ENCODE results near the gene PCDHGA6. TPM values are rescaled to one million over a fixed set of nuclear protein-coding genes. Genes with fewer than 3 reads are reported as not detected.
"Not testable (repeated sequence)": the region's sequence is repeated elsewhere in the genome, so short reads cannot be mapped to it uniquely, and the experiment has no call there.

The PCDHGA6 gene
- polyA plus RNA-seq, 3 donors: 0.45 to 1.3 (median 0.83) TPM

- H3K27ac ChIP-seq (ENCODE audit: low read depth, low read length): not testable (repeated sequence)
- 6 to 13% (median 11%) methylated on average over 17 to 21 of the region's 40 CpGs for WGBS, 3 donors
Observed at GRCh38 chr5:141387557-141388311, 14.0 kb downstream of the PCDHGA6 start, which contains the start of gene PCDHGB4. Gene PCDHGB4 (plus strand): TSS chr5:141387698. CDS start chr5:141387885, 187 bp downstream.

GRCh38 chr5:141388661-141389060, 15.0 kb downstream of the PCDHGA6 start:
- 41 to 48% (median 44%) methylated on average over 10 of the region's 10 CpGs for WGBS, 3 donors

DNA sequence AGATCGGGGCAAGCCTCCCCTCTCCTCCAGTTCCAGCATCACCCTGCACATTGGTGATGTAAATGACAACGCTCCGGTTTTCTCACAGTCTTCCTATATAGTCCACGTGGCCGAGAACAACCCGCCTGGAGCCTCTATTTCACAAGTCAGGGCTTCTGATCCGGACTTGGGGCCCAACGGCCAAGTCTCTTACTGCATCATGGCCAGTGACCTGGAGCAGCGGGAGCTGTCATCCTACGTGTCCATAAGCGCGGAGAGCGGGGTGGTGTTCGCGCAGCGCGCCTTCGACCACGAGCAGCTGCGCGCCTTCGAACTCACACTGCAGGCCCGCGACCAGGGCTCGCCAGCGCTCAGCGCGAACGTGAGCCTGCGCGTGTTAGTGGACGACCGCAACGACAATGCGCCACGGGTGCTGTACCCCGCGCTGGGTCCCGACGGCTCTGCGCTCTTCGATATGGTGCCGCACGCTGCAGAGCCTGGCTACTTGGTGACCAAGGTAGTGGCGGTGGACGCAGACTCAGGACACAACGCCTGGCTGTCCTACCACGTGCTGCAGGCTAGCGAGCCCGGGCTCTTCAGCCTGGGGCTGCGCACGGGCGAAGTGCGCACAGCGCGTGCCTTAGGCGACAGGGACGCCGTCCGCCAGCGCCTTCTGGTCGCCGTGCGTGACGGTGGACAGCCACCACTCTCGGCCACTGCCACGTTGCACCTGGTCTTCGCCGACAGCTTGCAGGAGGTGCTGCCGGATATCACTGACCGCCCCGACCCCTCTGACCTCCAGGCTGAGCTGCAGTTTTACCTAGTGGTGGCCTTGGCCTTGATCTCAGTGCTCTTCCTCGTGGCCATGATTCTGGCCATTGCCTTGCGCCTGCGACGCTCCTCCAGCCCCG, 15.7 kb downstream of the PCDHGA6 start:
- no peak overlapping the region for H3K27ac ChIP-seq (ENCODE audit: low read depth, low read length)
- WGBS, 3 donors: 31 to 33% (median 32%) methylated on average over 73 to 77 of the region's 77 CpGs

More at GRCh38 chr5:141388661-141389060, 15.0 kb downstream of the PCDHGA6 start:
- no peak overlapping the region for H3K27ac ChIP-seq (ENCODE audit: low read depth, low read length)

DNA sequence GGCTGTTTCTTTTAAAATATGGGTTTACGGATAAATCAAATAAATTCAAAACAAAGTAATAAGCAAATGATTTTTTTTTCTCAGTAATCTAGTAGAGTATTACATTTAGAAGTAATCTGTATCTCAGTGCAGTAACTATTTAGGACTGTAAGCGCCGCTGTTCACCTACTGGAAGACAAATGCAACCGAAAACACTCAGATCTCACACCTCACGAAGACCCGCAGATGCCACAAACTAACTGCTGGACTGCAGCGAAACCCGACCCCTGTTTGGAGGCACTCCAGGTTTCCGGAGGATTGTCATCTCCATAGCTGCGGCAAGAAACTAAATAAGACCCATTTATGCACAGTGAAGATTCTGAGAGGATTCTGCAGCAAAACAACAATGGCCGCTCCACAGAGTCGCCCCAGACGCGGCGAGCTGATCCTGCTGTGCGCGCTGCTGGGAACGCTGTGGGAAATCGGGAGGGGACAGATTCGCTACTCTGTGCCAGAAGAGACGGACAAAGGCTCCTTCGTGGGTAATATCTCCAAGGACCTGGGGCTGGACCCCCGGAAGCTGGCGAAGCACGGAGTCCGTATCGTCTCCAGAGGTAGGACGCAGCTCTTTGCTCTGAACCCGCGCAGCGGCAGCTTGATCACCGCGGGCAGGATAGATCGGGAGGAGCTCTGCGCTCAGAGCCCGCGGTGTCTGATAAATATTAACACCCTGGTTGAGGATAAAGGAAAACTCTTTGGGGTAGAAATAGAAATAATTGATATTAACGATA, 18.9 kb downstream of the PCDHGA6 start, which contains the start of gene PCDHGA8:
TSS of gene PCDHGA8 (plus strand) at position 205 of the 770 bp plus-strand sequence. CDS start at position 386, 181 bp downstream.
- no peak within 1 kb of the TSS for H3K27ac ChIP-seq (ENCODE audit: low read depth, low read length)
- 22 to 29% (median 28%) methylated on average over 38 of the region's 38 CpGs for WGBS, 3 donors

- H3K27ac ChIP-seq (ENCODE audit: low read depth, low read length): no peak overlapping the region
- WGBS, 3 donors: 33 to 35% (median 34%) methylated on average over 21 of the region's 21 CpGs
Observed at GRCh38 chr5:141393267-141393666, 19.6 kb downstream of the PCDHGA6 start.

GRCh38 chr5:141394401-141395187, 20.9 kb downstream of the PCDHGA6 start:
- not testable (repeated sequence) for H3K27ac ChIP-seq (ENCODE audit: low read depth, low read length)
- 31 to 34% (median 34%) methylated on average over 37 to 41 of the region's 53 CpGs for WGBS, 3 donors

- 3 to 8% (median 5%) methylated on average over 23 to 24 of the region's 43 CpGs for WGBS, 3 donors
Observed at GRCh38 chr5:141397756-141398551, 24.3 kb downstream of the PCDHGA6 start, which contains the start of gene PCDHGB5. Gene PCDHGB5 (plus strand): TSS chr5:141397947. CDS start chr5:141398128, 181 bp downstream.

GRCh38 chr5:141398608-141399007, 24.9 kb downstream of the PCDHGA6 start:
- WGBS, 3 donors: 23 to 25% (median 24%) methylated on average over 15 of the region's 15 CpGs
- no peak overlapping the region for H3K27ac ChIP-seq (ENCODE audit: low read depth, low read length)

More at GRCh38 chr5:141397756-141398551, 24.3 kb downstream of the PCDHGA6 start, which contains the start of gene PCDHGB5:
- H3K27ac ChIP-seq (ENCODE audit: low read depth, low read length): not testable (repeated sequence)

DNA sequence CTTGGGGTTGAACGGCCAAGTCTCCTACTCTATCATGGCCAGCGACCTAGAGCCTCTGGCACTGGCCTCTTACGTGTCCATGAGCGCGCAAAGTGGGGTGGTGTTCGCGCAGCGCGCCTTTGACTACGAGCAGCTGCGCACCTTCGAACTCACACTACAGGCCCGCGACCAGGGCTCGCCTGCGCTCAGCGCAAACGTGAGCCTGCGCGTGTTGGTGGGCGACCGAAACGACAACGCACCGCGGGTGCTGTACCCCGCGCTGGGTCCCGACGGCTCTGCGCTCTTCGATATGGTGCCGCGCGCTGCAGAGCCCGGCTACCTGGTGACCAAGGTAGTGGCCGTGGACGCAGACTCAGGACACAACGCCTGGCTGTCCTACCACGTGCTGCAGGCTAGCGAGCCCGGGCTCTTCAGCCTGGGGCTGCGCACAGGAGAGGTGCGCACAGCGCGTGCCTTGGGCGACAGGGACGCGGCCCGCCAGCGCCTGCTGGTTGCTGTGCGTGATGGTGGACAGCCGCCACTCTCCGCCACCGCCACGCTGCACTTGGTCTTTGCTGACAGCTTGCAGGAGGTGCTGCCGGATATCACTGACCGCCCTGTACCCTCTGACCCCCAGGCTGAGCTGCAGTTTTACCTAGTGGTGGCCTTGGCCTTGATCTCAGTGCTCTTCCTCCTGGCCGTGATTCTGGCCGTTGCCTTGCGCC, 26.0 kb downstream of the PCDHGA6 start:
- WGBS, 3 donors: 22 to 30% (median 27%) methylated on average over 61 of the region's 61 CpGs
- H3K27ac ChIP-seq (ENCODE audit: low read depth, low read length): no peak overlapping the region

DNA sequence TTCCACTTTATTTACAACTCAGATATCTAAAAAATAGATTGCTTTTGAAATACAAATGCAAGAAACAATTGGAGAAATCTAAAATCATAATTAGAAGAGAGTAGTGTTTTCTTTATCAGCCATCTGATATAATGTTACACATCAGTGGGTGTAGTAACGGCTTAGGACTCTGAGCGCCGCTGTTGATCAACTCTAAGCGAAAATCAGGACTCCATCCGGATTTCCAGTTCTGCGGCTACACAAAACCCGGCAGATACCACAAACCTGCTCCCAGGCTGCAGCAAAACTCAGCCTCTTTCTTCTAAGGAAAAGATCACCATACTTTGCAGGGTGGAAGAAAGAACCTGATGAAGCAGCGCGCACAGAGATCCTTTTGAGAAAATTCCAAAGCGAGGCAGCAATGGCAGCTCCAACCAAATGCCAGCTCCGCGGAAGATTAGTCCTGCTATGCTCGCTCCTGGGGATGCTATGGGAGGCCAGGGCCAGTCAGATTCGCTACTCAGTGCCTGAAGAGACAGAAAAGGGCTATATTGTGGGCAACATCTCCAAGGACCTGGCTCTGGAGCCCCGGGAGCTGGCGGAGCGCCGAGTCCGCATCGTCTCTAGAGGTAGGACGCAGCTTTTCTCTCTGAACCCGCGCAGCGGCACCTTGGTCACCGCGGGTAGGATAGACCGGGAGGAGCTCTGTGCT, 29.0 kb downstream of the PCDHGA6 start, which contains the start of gene PCDHGA9:
TSS of gene PCDHGA9 (plus strand) at position 226 of the 691 bp plus-strand sequence. CDS start at position 401, 175 bp downstream.
- no peak within 1 kb of the TSS for H3K27ac ChIP-seq (ENCODE audit: low read depth, low read length)
- WGBS, 3 donors: 14 to 16% (median 15%) methylated on average over 27 of the region's 27 CpGs

GRCh38 chr5:141403387-141403786, 29.7 kb downstream of the PCDHGA6 start:
- H3K27ac ChIP-seq (ENCODE audit: low read depth, low read length): no peak overlapping the region
- 18 to 33% (median 23%) methylated on average over 22 of the region's 22 CpGs for WGBS, 3 donors

GRCh38 chr5:141407790-141408505, 34.3 kb downstream of the PCDHGA6 start, which contains the start of gene PCDHGB6:
Gene PCDHGB6 (plus strand): TSS chr5:141408021. CDS start chr5:141408203, 182 bp downstream.
- not testable (repeated sequence) for H3K27ac ChIP-seq (ENCODE audit: low read depth, low read length)
- 9 to 12% (median 10%) methylated on average over 46 to 49 of the region's 51 CpGs for WGBS, 3 donors

DNA sequence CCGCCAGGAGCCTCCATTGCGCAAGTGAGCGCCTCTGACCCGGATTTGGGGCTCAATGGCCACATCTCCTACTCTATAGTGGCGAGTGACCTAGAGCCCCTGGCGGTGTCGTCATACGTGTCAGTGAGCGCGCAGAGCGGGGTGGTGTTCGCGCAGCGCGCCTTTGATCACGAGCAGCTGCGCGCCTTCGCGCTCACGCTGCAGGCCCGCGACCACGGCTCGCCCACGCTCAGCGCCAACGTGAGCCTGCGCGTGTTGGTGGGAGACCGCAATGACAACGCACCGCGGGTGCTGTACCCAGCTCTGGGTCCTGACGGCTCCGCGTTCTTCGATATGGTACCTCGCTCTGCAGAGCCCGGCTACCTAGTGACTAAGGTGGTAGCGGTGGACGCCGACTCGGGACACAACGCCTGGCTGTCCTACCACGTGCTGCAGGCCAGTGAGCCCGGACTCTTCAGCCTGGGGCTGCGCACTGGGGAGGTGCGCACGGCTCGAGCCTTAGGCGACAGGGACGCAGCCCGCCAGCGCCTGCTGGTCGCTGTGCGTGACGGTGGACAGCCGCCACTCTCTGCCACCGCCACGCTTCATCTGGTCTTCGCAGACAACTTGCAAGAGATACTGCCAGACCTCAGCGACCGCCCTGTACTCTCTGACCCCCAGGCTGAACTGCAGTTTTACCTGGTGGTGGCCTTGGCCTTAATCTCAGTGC, 36.1 kb downstream of the PCDHGA6 start:
- no peak overlapping the region for H3K27ac ChIP-seq (ENCODE audit: low read depth, low read length)
- 17 to 27% (median 24%) methylated on average over 64 of the region's 64 CpGs for WGBS, 3 donors

DNA sequence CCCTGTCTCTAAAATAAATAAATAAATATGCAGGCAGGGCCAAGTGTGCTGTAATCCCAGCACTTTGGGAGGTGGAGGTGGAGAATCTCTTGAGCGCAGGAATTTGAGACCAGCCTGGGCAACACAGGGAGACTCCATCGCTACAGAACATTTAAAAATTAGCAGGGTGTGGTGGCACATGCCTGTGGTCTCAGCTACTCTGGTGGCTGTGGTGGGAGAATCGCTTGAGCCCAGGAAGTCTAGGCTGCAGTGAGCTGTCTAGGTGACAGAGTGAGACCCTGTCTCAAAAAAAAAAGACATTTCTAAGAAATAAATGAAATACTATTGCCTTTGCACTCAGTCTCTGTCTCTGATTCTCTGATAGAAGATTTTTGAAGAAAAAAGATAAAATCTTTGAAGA, 37.9 kb downstream of the PCDHGA6 start:
- WGBS, 3 donors: 60 to 67% (median 61%) methylated on average over 3 of the region's 3 CpGs
- no peak overlapping the region for H3K27ac ChIP-seq (ENCODE audit: low read depth, low read length)
